Cardiac fibroblast (primary cell): ENCODE data around the gene HEXD.
"Not testable (repeated sequence)": the region's sequence is repeated elsewhere in the genome, so short reads cannot be mapped to it uniquely, and the experiment has no call there.

Experiments
- DNase-seq, 2 donors: peaks; one replicate each; pipeline versions ENCODE4 v3.0.0 to v3.0.0-alpha.2; 2010; ENCODE audit warnings: low read depth in 2 of 2
- H3K4me3 ChIP-seq, 2 donors: replicated peaks in 1 of 2; 1 replicate in 1 of 2; 2 replicates in 1 of 2; pipeline ENCODE4 v1.5.1; 2011; ENCODE audit warnings: low read depth in 2 of 2, low read length in 2 of 2, mild to moderate bottlenecking in 2 of 2, moderate library complexity in 1 of 2
- CTCF ChIP-seq: IDR thresholded peaks from one replicate; pipeline ENCODE4 v1.5.1; 2011; ENCODE audit warnings: low read depth, mild to moderate bottlenecking, low read length, inconsistent platforms

Gene HEXD

GRCh38 chr17:82407255-82407654, 10.9 kb upstream of the HEXD start:
- H3K4me3 ChIP-seq: no peak overlapping the region
- TF ChIP-seq CTCF: no peak
- DNase-seq: no peak

- H3K4me3 ChIP-seq: no peak overlapping the region
- DNase-seq: no peak
- no peak for TF ChIP-seq CTCF
These were observed 9.7 kb upstream of the HEXD start for GRCh38 chr17:82408288-82408937.

GRCh38 chr17:82408938-82409318, 9.2 kb upstream of the HEXD start:
- TF ChIP-seq CTCF: no peak
- no peak for DNase-seq
- H3K4me3 ChIP-seq: no peak overlapping the region

GRCh38 chr17:82410014-82410716, 8.0 kb upstream of the HEXD start:
- DNase-seq: no peak
- TF ChIP-seq CTCF: no peak
- H3K4me3 ChIP-seq: no peak overlapping the region

GRCh38 chr17:82411396-82412053, 6.6 kb upstream of the HEXD start:
- no peak for TF ChIP-seq CTCF
- DNase-seq: no peak
- no peak overlapping the region for H3K4me3 ChIP-seq

GRCh38 chr17:82412081-82412480, 6.1 kb upstream of the HEXD start:
- not testable (repeated sequence) for H3K4me3 ChIP-seq, DNase-seq
